ENCODE results near the gene NLRP1. TPM values are rescaled to one million over a fixed set of nuclear protein-coding genes. Genes with fewer than 3 reads are reported as not detected.

Gene NLRP1
- total and polyA plus RNA-seq, 9 of the 15 experiments (the other 6 are each of a cell fraction or from before 2014, with no cell fraction given) = 4.0 to 69.4 (median 27.7) TPM

GRCh38 chr17:5619088-5619740, 34.9 kb upstream of the NLRP1 start (continued):
- no peak for TF ChIP-seq ZNF280B (CRISPR knock-in tag; IDR thresholded peaks at IDR 0.05)
- TF ChIP-seq FIP1L1 (IDR thresholded peaks at IDR 0.05; ENCODE audit: low read depth, low read length, poor library complexity, severe bottlenecking) = no peak
- TF ChIP-seq HDAC3 (IDR thresholded peaks at IDR 0.05; ENCODE audit: borderline replicate concordance, partially characterized antibody) = peak; percentile 66
- TF ChIP-seq DNMT1 (IDR thresholded peaks at IDR 0.05) = no peak
- TF ChIP-seq SIN3B (IDR thresholded peaks at IDR 0.05; ENCODE audit: low read depth) = peak; percentile 28; the same call in 1 of the 2 replicates
- no peak for TF ChIP-seq ASH1L (IDR thresholded peaks at IDR 0.05; ENCODE audit: borderline replicate concordance, low read depth, partially characterized antibody)
- no peak for TF ChIP-seq SIX5 (IDR thresholded peaks at IDR 0.05; ENCODE audit: borderline replicate concordance in 1 of 2, insufficient read depth in 1 of 2, low read depth in 1 of 2, low read length in 2 of 2)
- TF ChIP-seq WHSC1 (IDR thresholded peaks at IDR 0.05; ENCODE audit: low read length) = no peak
- TF ChIP-seq NCOA4 (IDR thresholded peaks at IDR 0.05; ENCODE audit: partially characterized antibody) = no peak
- no peak for TF ChIP-seq ZNF75A (CRISPR knock-in tag; IDR thresholded peaks at IDR 0.05)
- TF ChIP-seq RREB1 (CRISPR knock-in tag; IDR thresholded peaks at IDR 0.05) = no peak
- no peak for TF ChIP-seq MCM7 (IDR thresholded peaks at IDR 0.05)
- no peak for TF ChIP-seq HDAC8 (tag; IDR thresholded peaks at IDR 0.05)
- no peak for TF ChIP-seq CHD4 (IDR thresholded peaks at IDR 0.05; ENCODE audit: insufficient read depth, insufficient replicate concordance, low read depth, low read length, poor library complexity, severe bottlenecking)
- TF ChIP-seq ZFP1 (CRISPR knock-in tag; IDR thresholded peaks at IDR 0.05) = no peak
- TF ChIP-seq MECOM (CRISPR knock-in tag; IDR thresholded peaks at IDR 0.05) = no peak
- TF ChIP-seq MYNN (IDR thresholded peaks at IDR 0.05) = no peak
- TF ChIP-seq MYNN (CRISPR knock-in tag; IDR thresholded peaks at IDR 0.05) = no peak
- peak; percentile 94 for TF ChIP-seq POLR2AphosphoS5 (IDR thresholded peaks at IDR 0.05; ENCODE audit: control insufficient read depth, insufficient read depth, low read depth, low read length)
- no peak for TF ChIP-seq CBX2 (IDR thresholded peaks at IDR 0.05; ENCODE audit: insufficient read depth, low read length, poor library complexity, severe bottlenecking)
- TF ChIP-seq ZNF766 (CRISPR knock-in tag; conservative IDR thresholded peaks at IDR 0.05) = no peak
- TF ChIP-seq ZNF217 (CRISPR knock-in tag; IDR thresholded peaks at IDR 0.05) = no peak
- no peak; the same call in 1 of the 2 replicates for TF ChIP-seq ELF1 (tag; IDR thresholded peaks at IDR 0.05)

All from K562 (cell line).